Heart left ventricle (tissue), 16 donors: ENCODE measurements around the gene GALNT10. TPM values are rescaled to one million over a fixed set of nuclear protein-coding genes. Genes with fewer than 3 reads are reported as not detected.

ENCODE experiments used
- ATAC-seq, 4 donors: fragments of 200-7000 bp; cut with Tn5 transposase; one replicate each; pipeline ENCODE4 v1.9.1; 2020 to 2022; ENCODE audit warnings: moderate library complexity in 4 of 4, mild to moderate bottlenecking in 3 of 4, moderate number of reproducible peaks in 1 of 4
- DNase-seq, 5 donors: peaks; one replicate each; pipeline ENCODE4 v3.0.0-alpha.2; 2020
- H3K27ac ChIP-seq, 12 donors: fragments of 200-600 bp; sonication (generic) in 4 of 12; one replicate each; pipeline versions ENCODE4 v1.5.0 to v1.8.0; 2016 to 2022; ENCODE audit warnings: mild to moderate bottlenecking in 2 of 12
- H3K27me3 ChIP-seq, 9 donors: fragments of 200-600 bp; sonication (generic) in 2 of 9; one replicate each; pipeline versions ENCODE4 v1.5.1 to v1.8.0; 2016 to 2022; ENCODE audit warnings: mild to moderate bottlenecking in 3 of 9
- H3K36me3 ChIP-seq, 9 donors: fragments of 200-600 bp; sonication (generic) in 2 of 9; one replicate each; pipeline versions ENCODE4 v1.5.0 to v1.8.0; 2018 to 2022; ENCODE audit warnings: mild to moderate bottlenecking in 2 of 9
- H3K4me1 ChIP-seq, 12 donors: fragments of 200-600 bp; sonication (generic) in 4 of 12; one replicate each; pipeline versions ENCODE4 v1.5.0 to v1.8.0; 2016 to 2022; ENCODE audit warnings: mild to moderate bottlenecking in 3 of 12
- H3K4me3 ChIP-seq, 12 donors: fragments of 200-600 bp; sonication (generic) in 4 of 12; one replicate each; pipeline versions ENCODE4 v1.5.0 to v1.8.0; 2017 to 2022; ENCODE audit warnings: mild to moderate bottlenecking in 9 of 12, moderate library complexity in 4 of 12
- H3K9me3 ChIP-seq, 12 donors: fragments of 200-600 bp; sonication (generic) in 4 of 12; one replicate each; pipeline versions ENCODE4 v1.5.0 to v1.8.0; 2016 to 2022; ENCODE audit warnings: mild to moderate bottlenecking in 1 of 12
- CTCF ChIP-seq, 12 donors: fragments of 200-600 bp; sonication (generic) in 4 of 12; IDR thresholded peaks; one replicate each; pipeline versions ENCODE4 v1.5.0 to v1.8.0; 2018 to 2022; ENCODE audit warnings: antibody characterized with exemption in 12 of 12, mild to moderate bottlenecking in 5 of 12
- POLR2A ChIP-seq, 2 donors: fragments of 450-650 bp; IDR thresholded peaks; one replicate each; pipeline ENCODE4 v1.6.1; 2017; ENCODE audit warnings: antibody characterized with exemption in 2 of 2, mild to moderate bottlenecking in 2 of 2, moderate library complexity in 2 of 2
- WGBS, 4 donors: extraction: QIAGEN DNeasy Blood & Tissue Kit in 2 of 4; methylation state at CpG; one replicate each; pipeline versions ENCODE4 v1.1.5 to v1.1.7; 2013 to 2018; 5-methylcytosine and 5-hydroxymethylcytosine counted together
- intact Hi-C, 10 donors: fragments of 100-400 bp; cut with DNase I; formaldehyde crosslinking; loops; one replicate each; pipeline versions ENCODE4 v1.11.1 to v1.14.2; 2022
- polyA plus RNA-seq, 2 donors: library from polyadenylated mRNA; stranded (reverse); fragments of 200-250 nt; gene quantifications; one replicate each; pipeline ENCODE4 v1.2.3, GENCODE V29; 2013
- total RNA-seq, 9 donors: library from RNA; depleted of rRNA in 2 of 9; stranded (reverse); fragments of >200 nt in 2 of 9; fragmentation: NEBNext Ultra II Directional in 3 of 9; extraction: Animal tissue kit (Norgen Biotek cat#: 25700) in 3 of 9; gene quantifications; one replicate each; pipeline versions ENCODE4 v1.1.0 to v1.2.4, GENCODE V29; 2016 to 2023
- donor health status: ischemic (EF 13 %, LVEDD 7.1; RV severe dilation, severe dysfunction).
- donor health status: healthy with polysubstance abuse.
- donor health status: DM: no; HTN: yes; CAD: no.
- donor health status: DM: no; HTN: no; CAD: no.
- donor health status: ischemic (EF 25% LVEDD 6.9; RV normal size, moderate dysfunction).
- donor health status: ischemic (EF 25% LVEDD 5.7; RV mildly dilated, moderate dysfunction).
- donor health status: healthy.
- donor health status: DM: yes; HTN: yes; CAD: no.
- donor health status: ischemic (EF 35%, LVEDD 5.7; RV mildly dilated, moderate dysfunction).
- donor health status: nonischemic (EF 11% LVEDD 7.7; RV severe dilation, severe dysfunction).
- donor health status: DM: yes; HTN: yes; CAD: no.
- donor health status: PGD.
- donor health status: ischemic (EF 29% LVEDD 5.4; RV normal size, mild dysfunction).
- donor health status: nonischemic (EF 23%, LVEDD 6.1; RV moderate dilation, normal function).

GALNT10 gene
- total and polyA plus RNA-seq, 11 donors = 2.7 to 20.7 (median 14.4) TPM

GRCh38 chr5:154329062-154329461 lies 138.5 kb downstream of the GALNT10 start:
- H3K4me3 ChIP-seq = no peak overlapping the region
- peaks cover 0 to 4% (median 0%) of the 10 kb centered on the region in 12 donors for H3K4me1 ChIP-seq
- H3K9me3 ChIP-seq = peaks cover 0 to 6% (median 0%) of the 10 kb centered on the region in 12 donors
- 90 to 99% (median 94%) methylated on average over 3 of the region's 3 CpGs for WGBS, 4 donors
- no peaks in the 10 kb centered on the region for H3K27me3 ChIP-seq
- TF ChIP-seq CTCF (IDR thresholded peaks at IDR 0.05) (no peak), POLR2A (IDR thresholded peaks at IDR 0.05) (no peak)
- peaks cover 0 to 35% (median 16%) of the 10 kb centered on the region in 9 donors for H3K36me3 ChIP-seq
- DNase-seq = no peak
- intact Hi-C loops = no loop called here
- ATAC-seq = no peak
- H3K27ac ChIP-seq = no peak overlapping the region

- DNase-seq (no peak), ATAC-seq (no peak)
- H3K27me3 ChIP-seq = no peaks in the 10 kb centered on the region
- peaks cover 0 to 6% (median 0%) of the 10 kb centered on the region in 12 donors for H3K9me3 ChIP-seq
- 94 to 97% (median 97%) methylated on average over 14 of the region's 14 CpGs for WGBS, 4 donors
- H3K27ac ChIP-seq = no peak overlapping the region
- intact Hi-C loops = loop anchor here in 1 of 10 donors (10.0 kb wide), 1 partner anchor 75 kb away; no protein-coding TSS in a partner anchor
- TF ChIP-seq POLR2A (IDR thresholded peaks at IDR 0.05) = no peak
- TF ChIP-seq CTCF (IDR thresholded peaks at IDR 0.05) = no peak
- no peak overlapping the region for H3K4me3 ChIP-seq
- H3K4me1 ChIP-seq = peaks cover 0 to 6% (median 0%) of the 10 kb centered on the region in 12 donors
- peaks cover 0 to 35% (median 16%) of the 10 kb centered on the region in 9 donors for H3K36me3 ChIP-seq
Measured at GRCh38 chr5:154329519-154330040, 139.0 kb downstream of the GALNT10 start.

GRCh38 chr5:154330097-154330667 lies 139.6 kb downstream of the GALNT10 start:
- TF ChIP-seq POLR2A (IDR thresholded peaks at IDR 0.05) (no peak), CTCF (IDR thresholded peaks at IDR 0.05) (no peak)
- peaks cover 0 to 35% (median 16%) of the 10 kb centered on the region in 9 donors for H3K36me3 ChIP-seq
- H3K4me3 ChIP-seq = no peak overlapping the region
- H3K27ac ChIP-seq = no peak overlapping the region
- WGBS, 4 donors = 93 to 96% (median 96%) methylated on average over 3 of the region's 3 CpGs
- intact Hi-C loops = loop anchor here in 1 of 10 donors (10.0 kb wide), 1 partner anchor 75 kb away; no protein-coding TSS in a partner anchor
- ATAC-seq = no peak
- no peak for DNase-seq
- peaks cover 0 to 6% (median 0%) of the 10 kb centered on the region in 12 donors for H3K9me3 ChIP-seq
- peaks cover 0 to 6% (median 0%) of the 10 kb centered on the region in 12 donors for H3K4me1 ChIP-seq
- H3K27me3 ChIP-seq = no peaks in the 10 kb centered on the region

- Histone ChIP-seq H3K27me3 (no peaks in the 10 kb centered on the region), H3K9me3 (no peaks in the 10 kb centered on the region), H3K4me3 (no peak overlapping the region), H3K27ac (no peak overlapping the region), H3K4me1 (peaks cover 0 to 6% (median 0%) of the 10 kb centered on the region in 12 donors), H3K36me3 (peaks cover 0 to 37% (median 18%) of the 10 kb centered on the region in 9 donors)
- ATAC-seq (no peak), DNase-seq (no peak)
- intact Hi-C loops = loop anchor here in 1 of 10 donors (10.0 kb wide), 1 partner anchor 74 kb away; no protein-coding TSS in a partner anchor
- TF ChIP-seq CTCF (IDR thresholded peaks at IDR 0.05) = no peak
- TF ChIP-seq POLR2A (IDR thresholded peaks at IDR 0.05) = no peak
- WGBS, 4 donors = 97 to 100% (median 97%) methylated on average over 2 of the region's 2 CpGs
Measured at GRCh38 chr5:154331232-154331631, 140.7 kb downstream of the GALNT10 start.
